H1 (cell line): Measurements from ENCODE around the gene ZNF385C. TPM values are rescaled to one million over a fixed set of nuclear protein-coding genes. Genes with fewer than 3 reads are reported as not detected.

Source experiments
- CTCF ChIA-PET: fragments of 300-600 bp; sonication (Branson Sonifier 250); formaldehyde crosslinking; loops from one replicate; lab custom pipeline; 2021; ENCODE audit not compliant: partially characterized antibody; lab: Charles Lee
- POLR2A ChIA-PET: fragments of 300-600 bp; sonication (Branson Sonifier 250); formaldehyde crosslinking; loops from one replicate; lab custom pipeline; 2021; ENCODE audit warnings: inconsistent platforms; ENCODE audit not compliant: partially characterized antibody; lab: Charles Lee
- DNase-seq, 2 experiments: peaks; one replicate each; pipeline versions ENCODE4 v3.0.0 to v3.0.0-alpha.2; 2010 to 2022; ENCODE audit warnings: low spot score in 2 of 2, low read depth in 1 of 2, mixed read lengths in 1 of 2
- FAIRE-seq: peaks from 2 replicates; lab custom pipeline; 2011; peaks lifted over from hg19 to GRCh38; lab: Jason Lieb, UNC
- H2AFZ ChIP-seq: 2 replicates; pipeline ENCODE4 v1.8.1; 2012; ENCODE audit warnings: low read length, inconsistent platforms
- H2AK5ac ChIP-seq: 2 replicates; pipeline ENCODE4 v1.6.1; 2013; ENCODE audit warnings: low read depth, low read length
- H2BK120ac ChIP-seq: replicated peaks from 2 replicates; pipeline ENCODE3; 2013; ENCODE audit warnings: low read depth, low read length, inconsistent platforms
- H2BK12ac ChIP-seq: 2 replicates; pipeline ENCODE4 v1.6.1; 2013; ENCODE audit warnings: low read depth, low read length
- H2BK15ac ChIP-seq: 2 replicates; pipeline ENCODE4 v1.6.1; 2013; ENCODE audit warnings: low read length
- H2BK20ac ChIP-seq: 2 replicates; pipeline ENCODE4 v1.6.1; 2013; ENCODE audit warnings: low read length
- H2BK5ac ChIP-seq: 2 replicates; pipeline ENCODE4 v1.6.1; 2013; ENCODE audit warnings: low read depth, low read length
- H3K14ac ChIP-seq: 2 replicates; pipeline ENCODE4 v1.6.1; 2013; ENCODE audit warnings: inconsistent platforms; ENCODE audit not compliant: insufficient read length
- H3K18ac ChIP-seq: 2 replicates; pipeline ENCODE4 v1.6.1; 2013; ENCODE audit warnings: low read length; ENCODE audit errors: extremely low read depth
- H3K23ac ChIP-seq: 2 replicates; pipeline ENCODE4 v1.6.1; 2013; ENCODE audit warnings: inconsistent platforms; ENCODE audit not compliant: insufficient read length
- H3K23me2 ChIP-seq: 2 replicates; pipeline ENCODE4 v1.6.1; 2013; ENCODE audit warnings: low read depth, low read length
- H3K27ac ChIP-seq: 2 replicates; pipeline ENCODE4 v1.6.1; 2011; ENCODE audit warnings: low read depth, low read length, inconsistent platforms
- H3K27me3 ChIP-seq, 4 experiments: replicated peaks in 1 of 4; 1 replicate in 1 of 4; 2 replicates in 3 of 4; pipeline versions ENCODE4 v1.6.1 to v1.8.1; 2011 to 2013; ENCODE audit warnings: low read length in 3 of 4, mild to moderate bottlenecking in 3 of 4, inconsistent platforms in 2 of 4, mixed read lengths in 2 of 4, moderate library complexity in 1 of 4; ENCODE audit not compliant: control insufficient read depth in 3 of 4, insufficient read depth in 3 of 4; ENCODE audit errors: extremely low read depth in 1 of 4
- H3K36me3 ChIP-seq, 4 experiments: 2 replicates each; pipeline versions ENCODE4 v1.6.1 to v1.8.1; 2011 to 2013; ENCODE audit warnings: mild to moderate bottlenecking in 4 of 4, low read length in 3 of 4, moderate library complexity in 2 of 4, control low read depth in 1 of 4, inconsistent platforms in 1 of 4; ENCODE audit not compliant: insufficient read depth in 4 of 4, control insufficient read depth in 2 of 4
- H3K4ac ChIP-seq: replicated peaks from 2 replicates; pipeline ENCODE3; 2013; ENCODE audit warnings: low read length, low read depth, mixed read lengths, inconsistent platforms; ENCODE audit not compliant: insufficient read length
- H3K4me1 ChIP-seq, 4 experiments: replicated peaks in 1 of 4; 1 replicate in 1 of 4; 2 replicates in 3 of 4; pipeline versions ENCODE4 v1.6.1 to v1.8.1; 2011 to 2013; ENCODE audit warnings: low read length in 3 of 4, inconsistent platforms in 2 of 4, mixed read lengths in 1 of 4; ENCODE audit not compliant: insufficient read depth in 4 of 4, control insufficient read depth in 3 of 4
- H3K4me2 ChIP-seq, 2 experiments: 2 replicates each; pipeline versions ENCODE4 v1.6.1 to v1.8.1; 2011 to 2013; ENCODE audit warnings: low read depth in 2 of 2, low read length in 2 of 2, control low read depth in 1 of 2, inconsistent platforms in 1 of 2, mild to moderate bottlenecking in 1 of 2; ENCODE audit not compliant: insufficient read depth in 1 of 2
- H3K4me3 ChIP-seq, 4 experiments: fragments of 200-600, 300-600 bp in 1 of 4; sonication (generic), shearing (Covaris generic), sonication (Bioruptor Twin) in 1 of 4; 2 replicates each; pipeline versions ENCODE4 v1.5.1 to v1.8.1; 2011 to 2016; ENCODE audit warnings: low read length in 4 of 4, low read depth in 3 of 4, control low read depth in 2 of 4, inconsistent platforms in 2 of 4, mild to moderate bottlenecking in 2 of 4, mixed read lengths in 1 of 4, moderate library complexity in 1 of 4; ENCODE audit not compliant: insufficient read depth in 2 of 4; ENCODE audit errors: extremely low read depth in 1 of 4
- H3K56ac ChIP-seq: replicated peaks from 2 replicates; pipeline ENCODE3; 2013; ENCODE audit warnings: low read depth, mild to moderate bottlenecking, mixed read lengths, low read length, inconsistent platforms; ENCODE audit not compliant: insufficient read length
- H3K79me1 ChIP-seq: 2 replicates; pipeline ENCODE4 v1.6.1; 2013; ENCODE audit warnings: low read depth, low read length, control low read depth
- H3K79me2 ChIP-seq, 2 experiments: 2 replicates each; pipeline versions ENCODE4 v1.6.1 to v1.8.1; 2012 to 2013; ENCODE audit warnings: low read length in 2 of 2, mild to moderate bottlenecking in 2 of 2, inconsistent platforms in 1 of 2; ENCODE audit not compliant: insufficient read depth in 2 of 2, control insufficient read depth in 1 of 2
- H3K9ac ChIP-seq, 4 experiments: replicated peaks in 1 of 4; 1 replicate in 1 of 4; 2 replicates in 3 of 4; pipeline versions ENCODE4 v1.6.1 to v1.8.1; 2011 to 2013; ENCODE audit warnings: low read depth in 3 of 4, low read length in 3 of 4, control low read depth in 2 of 4, mild to moderate bottlenecking in 2 of 4, moderate library complexity in 2 of 4, inconsistent platforms in 1 of 4; ENCODE audit errors: extremely low read depth in 1 of 4
- H3K9me3 ChIP-seq, 2 experiments: 2 replicates each; pipeline versions ENCODE4 v1.6.1 to v1.8.1; 2012 to 2013; ENCODE audit warnings: mild to moderate bottlenecking in 2 of 2, moderate library complexity in 2 of 2, control low read depth in 1 of 2, inconsistent platforms in 1 of 2, low read depth in 1 of 2, low read length in 1 of 2, mixed read lengths in 1 of 2; ENCODE audit not compliant: insufficient read depth in 2 of 2
- H4K20me1 ChIP-seq, 2 experiments: replicated peaks in 1 of 2; 2 replicates each; pipeline versions ENCODE3 to v1.8.1; 2011 to 2013; ENCODE audit warnings: inconsistent platforms in 2 of 2, low read length in 2 of 2, mild to moderate bottlenecking in 1 of 2; ENCODE audit not compliant: insufficient read depth in 2 of 2, control insufficient read depth in 1 of 2
- H4K5ac ChIP-seq: 2 replicates; pipeline ENCODE4 v1.6.1; 2013; ENCODE audit warnings: low read length, low read depth, mixed read lengths, inconsistent platforms; ENCODE audit not compliant: insufficient read length
- H4K8ac ChIP-seq: 2 replicates; pipeline ENCODE4 v1.8.0; 2013; ENCODE audit warnings: mild to moderate bottlenecking, moderate library complexity, low read length, inconsistent platforms; ENCODE audit not compliant: insufficient read depth; ENCODE audit errors: extremely low read depth
- H4K91ac ChIP-seq: replicated peaks from 2 replicates; pipeline ENCODE3; 2013; ENCODE audit warnings: low read length, mixed read lengths, inconsistent platforms; ENCODE audit not compliant: insufficient read length
- RAD21 ChIP-seq, 2 experiments: IDR thresholded peaks in 1 of 2; conservative IDR thresholded peaks in 1 of 2; 2 replicates each; pipeline ENCODE4 v1.6.1; 2011; ENCODE audit warnings: low read depth in 2 of 2, low read length in 2 of 2, improper control_type of control experiment in 1 of 2, inconsistent platforms in 1 of 2, mild to moderate bottlenecking in 1 of 2, moderate library complexity in 1 of 2
- WGBS, 2 experiments: shearing (Covaris generic) in 1 of 2; methylation state at CpG; one replicate each; pipeline versions ENCODE4 v1.1.6 to v1.1.7; 2013 to 2015; ENCODE audit warnings: low lambda C conversion rate in 2 of 2, mixed read lengths in 2 of 2, inconsistent platforms in 1 of 2, low coverage in 1 of 2, missing lambda C conversion rate in 1 of 2; ENCODE audit not compliant: insufficient replicate concordance in 2 of 2, insufficient coverage in 1 of 2, insufficient read length in 1 of 2; ENCODE audit errors: extremely low coverage in 1 of 2, missing lambda C conversion rate in 1 of 2; 5-methylcytosine and 5-hydroxymethylcytosine counted together
- polyA plus RNA-seq, 7 experiments: library from polyadenylated mRNA; depleted of rRNA in 3 of 7; stranded (reverse) in 5 of 7; unstranded in 2 of 7; fragments of >200 nt in 5 of 7; fragments of 200-250 nt in 2 of 7; gene quantifications; 1 replicate in 5 of 7; 2 replicates in 1 of 7; 4 replicates in 1 of 7; pipeline versions ENCODE4 v1.2.1 to v1.2.3, GENCODE V29; 2011 to 2013; ENCODE audit warnings: missing spikeins in 2 of 7, mixed read lengths in 2 of 7
- total RNA-seq: library from RNA; stranded (reverse); fragmentation: NEBNext Ultra II Directional; extraction: Animal tissue kit (Norgen Biotek cat#: 25700); gene quantifications from 2 replicates; pipeline ENCODE4 v1.2.1, GENCODE V29; 2021

ZNF385C gene
- total and polyA plus RNA-seq, 2 of the 8 experiments (the other 6 are each of a cell fraction or from before 2014, with no cell fraction given) = 3.9 to 6.1 TPM

DNA sequence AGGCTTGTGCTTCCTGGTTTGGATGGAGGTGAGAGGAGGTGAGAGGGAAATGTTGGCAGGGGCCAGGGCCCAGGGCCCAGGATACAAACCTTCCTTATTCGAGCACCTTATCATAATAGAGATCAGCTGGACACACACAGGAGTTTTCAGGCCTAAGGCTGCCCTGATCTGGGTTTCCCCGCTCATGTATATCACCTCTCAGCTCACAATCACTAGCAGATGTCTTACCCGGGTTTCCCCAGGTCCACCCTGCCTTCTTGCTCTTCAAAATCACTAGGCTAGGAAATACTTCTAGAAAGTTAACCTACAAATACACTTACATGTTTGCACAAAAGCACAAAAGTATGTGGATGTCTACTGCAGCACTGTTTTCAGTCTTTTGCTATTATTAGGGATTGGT is 28.6 kb upstream of the ZNF385C start:
- FAIRE-seq = no peak
- no peak overlapping the region for H3K23ac ChIP-seq
- CTCF ChIA-PET = interaction anchor here (0.9 to 22.6 kb wide), 3 partner anchors 7 to 28 kb away, joined by 3 to 323 read pairs (median 97); partner anchors contain the start of genes HSPB9, KAT2A and ZNF385C

More for the DNA sequence above, 28.6 kb upstream of the ZNF385C start:
- Histone ChIP-seq H4K8ac (no peak overlapping the region), H2BK12ac (no peak overlapping the region), H3K4me3 (no peak overlapping the region), H2AFZ (no peak overlapping the region), H3K4me2 (no peak overlapping the region), H3K4ac (no peak overlapping the region), H3K14ac (no peak overlapping the region), H3K23me2 (peaks cover 9% of the 10 kb centered on the region; the same call in 1 of the 2 replicates), H2BK20ac (no peak overlapping the region), H3K79me2 (peaks cover 0 to 5% of the 10 kb centered on the region in 2 experiments; a peak in 2 of 4 replicates), H4K5ac (no peak overlapping the region), H4K20me1 (peaks cover 9 to 11% of the 10 kb centered on the region in 2 experiments), H3K9me3 (no peaks in the 10 kb centered on the region), H2BK15ac (no peak overlapping the region), H3K27me3 (no peaks in the 10 kb centered on the region; a peak in 2 of 7 replicates), H3K27ac (no peak overlapping the region), H3K36me3 (peaks cover 6 to 47% (median 25%) of the 10 kb centered on the region in 4 experiments), H2BK5ac (no peak overlapping the region), H2BK120ac (no peak overlapping the region), H3K56ac (no peak overlapping the region), H4K91ac (no peak overlapping the region), H2AK5ac (no peak overlapping the region), H3K18ac (no peak overlapping the region), H3K79me1 (peaks cover 5% of the 10 kb centered on the region; the same call in 1 of the 2 replicates), H3K4me1 (peaks cover 0 to 14% (median 9%) of the 10 kb centered on the region in 4 experiments; a peak in 6 of 7 replicates), H3K9ac (no peak overlapping the region)
- no peak for TF ChIP-seq RAD21 (IDR thresholded peaks at IDR 0.05 in 1 of 2, conservative IDR thresholded peaks at IDR 0.05 in 1 of 2; ENCODE audit: low read depth in 2 of 2, low read length in 2 of 2)
- POLR2A ChIA-PET = no interaction called here
- DNase-seq = no peak
- 93% methylated on average over 3 of the region's 3 CpGs; no CpG with 5 or more reads in 1 of the 2 experiments for WGBS, 2 experiments
